ENCODE results near the gene TRIM66.
A peak's percentile ranks its signal among the peaks of the same experiment; 100 is the strongest.

TRIM66 gene

GRCh38 chr11:8686325-8686724 is 3.9 kb upstream of the TRIM66 start:
- no peak overlapping the region for H3K4me3 ChIP-seq (ENCODE audit: low read length)
- no peak for DNase-seq (ENCODE audit: low read depth)
- TF ChIP-seq CTCF (IDR thresholded peaks at IDR 0.05; ENCODE audit: insufficient read depth, low read depth, low read length, missing control alignments) = no peak

- no peak for TF ChIP-seq CTCF (IDR thresholded peaks at IDR 0.05; ENCODE audit: insufficient read depth, low read depth, low read length, missing control alignments)
These were observed 3.4 kb upstream of the TRIM66 start for GRCh38 chr11:8685820-8686219.

GRCh38 chr11:8685306-8685705 is 2.8 kb upstream of the TRIM66 start:
- no peak overlapping the region for H3K4me3 ChIP-seq (ENCODE audit: low read length)

More at GRCh38 chr11:8685820-8686219, 3.4 kb upstream of the TRIM66 start:
- no peak overlapping the region for H3K4me3 ChIP-seq (ENCODE audit: low read length)
- no peak for DNase-seq (ENCODE audit: low read depth)

GRCh38 chr11:8684600-8685290 is 2.3 kb upstream of the TRIM66 start:
- DNase-seq (ENCODE audit: low read depth) = no peak
- H3K4me3 ChIP-seq (ENCODE audit: low read length) = peak overlapping the region; percentile 70
- TF ChIP-seq CTCF (IDR thresholded peaks at IDR 0.05; ENCODE audit: insufficient read depth, low read depth, low read length, missing control alignments) = no peak

More at GRCh38 chr11:8685306-8685705, 2.8 kb upstream of the TRIM66 start:
- TF ChIP-seq CTCF (IDR thresholded peaks at IDR 0.05; ENCODE audit: insufficient read depth, low read depth, low read length, missing control alignments) = no peak
- no peak for DNase-seq (ENCODE audit: low read depth)

- peak overlapping the region; percentile 70 for H3K4me3 ChIP-seq (ENCODE audit: low read length)
- peak; percentile 14 for DNase-seq (ENCODE audit: low read depth)
- TF ChIP-seq CTCF (IDR thresholded peaks at IDR 0.05; ENCODE audit: insufficient read depth, low read depth, low read length, missing control alignments) = no peak
These were observed 796 bp upstream of the TRIM66 start for GRCh38 chr11:8683115-8683807.

- peak overlapping the region; percentile 70 for H3K4me3 ChIP-seq (ENCODE audit: low read length)
- TF ChIP-seq CTCF (IDR thresholded peaks at IDR 0.05; ENCODE audit: insufficient read depth, low read depth, low read length, missing control alignments) = no peak
- DNase-seq (ENCODE audit: low read depth) = no peak
These were observed 595 bp downstream of the TRIM66 start for GRCh38 chr11:8681837-8682302.

Data from epithelial cell of esophagus (primary cell).